Type B pancreatic cell (in vitro differentiated cells): Measurements from ENCODE around the gene PNPLA1. TPM values are rescaled to one million over a fixed set of nuclear protein-coding genes. Genes with fewer than 3 reads are reported as not detected.

Experiments
- DNase-seq: peaks from one replicate; pipeline ENCODE4 v3.0.0; 2021; ENCODE audit warnings: mixed read lengths; ENCODE audit not compliant: unreplicated experiment; ENCODE audit errors: extremely low spot score
- H3K27ac Mint-ChIP-seq: 2 replicates; pipeline ENCODE4 v1.8.0; 2021; ENCODE audit warnings: mild to moderate bottlenecking, mixed read lengths
- H3K27me3 Mint-ChIP-seq: 2 replicates; pipeline ENCODE4 v1.8.0; 2021; ENCODE audit warnings: mixed read lengths
- H3K36me3 Mint-ChIP-seq: 2 replicates; pipeline ENCODE4 v1.8.0; 2021; ENCODE audit warnings: mixed read lengths
- H3K4me1 Mint-ChIP-seq: one replicate; pipeline ENCODE4 v1.8.0; 2021; ENCODE audit warnings: mixed read lengths; ENCODE audit not compliant: unreplicated experiment
- H3K4me3 Mint-ChIP-seq: 2 replicates; pipeline ENCODE4 v1.8.0; 2021; ENCODE audit warnings: mild to moderate bottlenecking, mixed read lengths
- H3K9me3 Mint-ChIP-seq: 2 replicates; pipeline ENCODE4 v1.8.0; 2021; ENCODE audit warnings: mixed read lengths
- total RNA-seq: library from RNA; stranded (reverse); gene quantifications from 2 replicates; pipeline ENCODE4 v1.2.1, GENCODE V29; 2021; ENCODE audit warnings: low replicate concordance
- TF ChIP-seq, protein P1 (sequence below): fragments of 200-600 bp; sonication (generic); conservative IDR thresholded peaks from 2 replicates; pipeline ENCODE4 v1.5.0; 2021; ENCODE audit warnings: antibody characterized with exemption, mild to moderate bottlenecking

PNPLA1 gene
- total RNA-seq, 1 donor from 2014 or later: 0.12 TPM

GRCh38 chr6:36247693-36248092 is 22.2 kb upstream of the PNPLA1 start:
- Mint-ChIP-seq H3K4me1 (peaks cover 41% of the 10 kb centered on the region), H3K9me3 (no peaks in the 10 kb centered on the region), H3K27me3 (no peaks in the 10 kb centered on the region), H3K4me3 (no peak overlapping the region), H3K27ac (no peak overlapping the region), H3K36me3 (no peaks in the 10 kb centered on the region)
- TF ChIP-seq, protein P1, sequence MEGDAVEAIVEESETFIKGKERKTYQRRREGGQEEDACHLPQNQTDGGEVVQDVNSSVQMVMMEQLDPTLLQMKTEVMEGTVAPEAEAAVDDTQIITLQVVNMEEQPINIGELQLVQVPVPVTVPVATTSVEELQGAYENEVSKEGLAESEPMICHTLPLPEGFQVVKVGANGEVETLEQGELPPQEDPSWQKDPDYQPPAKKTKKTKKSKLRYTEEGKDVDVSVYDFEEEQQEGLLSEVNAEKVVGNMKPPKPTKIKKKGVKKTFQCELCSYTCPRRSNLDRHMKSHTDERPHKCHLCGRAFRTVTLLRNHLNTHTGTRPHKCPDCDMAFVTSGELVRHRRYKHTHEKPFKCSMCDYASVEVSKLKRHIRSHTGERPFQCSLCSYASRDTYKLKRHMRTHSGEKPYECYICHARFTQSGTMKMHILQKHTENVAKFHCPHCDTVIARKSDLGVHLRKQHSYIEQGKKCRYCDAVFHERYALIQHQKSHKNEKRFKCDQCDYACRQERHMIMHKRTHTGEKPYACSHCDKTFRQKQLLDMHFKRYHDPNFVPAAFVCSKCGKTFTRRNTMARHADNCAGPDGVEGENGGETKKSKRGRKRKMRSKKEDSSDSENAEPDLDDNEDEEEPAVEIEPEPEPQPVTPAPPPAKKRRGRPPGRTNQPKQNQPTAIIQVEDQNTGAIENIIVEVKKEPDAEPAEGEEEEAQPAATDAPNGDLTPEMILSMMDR: no peak
- DNase-seq: no peak

GRCh38 chr6:36248980-36249379 is 20.9 kb upstream of the PNPLA1 start:
- no peak for DNase-seq
- no peak overlapping the region for H3K27ac Mint-ChIP-seq

DNA sequence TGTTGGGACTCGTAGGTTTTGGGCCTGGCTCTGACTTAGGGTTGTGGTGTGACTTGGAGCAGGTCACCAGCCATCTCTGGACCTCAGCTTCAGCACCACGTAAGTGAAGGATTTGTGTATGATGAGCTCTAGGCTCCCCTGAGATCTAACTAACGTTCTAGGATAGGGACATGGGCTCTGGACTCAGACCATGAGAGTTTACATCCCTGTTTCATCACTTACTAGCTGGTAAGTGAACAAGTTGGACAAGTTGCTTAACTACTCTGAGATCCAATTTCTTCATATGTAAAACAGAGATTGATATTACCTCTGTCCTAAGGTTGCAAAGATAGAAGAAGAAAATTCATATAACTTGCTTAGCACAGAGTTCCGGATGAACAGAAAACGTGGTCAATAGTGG is 20.3 kb upstream of the PNPLA1 start:
- Mint-ChIP-seq H3K4me1 (peaks cover 27% of the 10 kb centered on the region), H3K27ac (no peak overlapping the region), H3K36me3 (no peaks in the 10 kb centered on the region), H3K9me3 (no peaks in the 10 kb centered on the region), H3K27me3 (no peaks in the 10 kb centered on the region), H3K4me3 (no peak overlapping the region)
- TF ChIP-seq, protein P1: no peak
- no peak for DNase-seq

More at GRCh38 chr6:36248980-36249379, 20.9 kb upstream of the PNPLA1 start:
- Mint-ChIP-seq H3K27me3 (no peaks in the 10 kb centered on the region), H3K4me3 (no peak overlapping the region), H3K4me1 (peaks cover 32% of the 10 kb centered on the region), H3K36me3 (no peaks in the 10 kb centered on the region), H3K9me3 (no peaks in the 10 kb centered on the region)
- TF ChIP-seq, protein P1: no peak

DNA sequence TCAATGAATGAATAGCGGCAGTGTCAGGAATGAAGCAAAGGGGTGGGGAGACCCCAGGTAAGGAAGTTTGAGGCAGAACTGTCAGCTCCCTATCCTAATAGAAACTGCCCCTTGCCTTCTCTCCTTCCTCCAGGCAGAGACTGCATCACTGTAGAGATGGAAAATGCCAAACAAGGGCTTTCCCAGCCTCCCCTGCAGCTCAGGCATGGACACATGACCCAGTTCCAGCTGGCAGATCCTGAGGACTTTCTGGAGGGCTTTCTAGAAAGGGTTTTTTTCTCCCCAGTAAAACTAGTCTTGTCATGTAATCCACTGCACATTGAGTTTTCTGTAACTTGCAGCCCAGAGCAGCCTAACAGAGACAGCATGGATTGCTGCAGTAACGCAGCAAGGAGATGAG is 17.9 kb upstream of the PNPLA1 start:
- H3K9me3 Mint-ChIP-seq: no peaks in the 10 kb centered on the region
- no peak overlapping the region for H3K27ac Mint-ChIP-seq
- H3K27me3 Mint-ChIP-seq: no peaks in the 10 kb centered on the region
- H3K4me1 Mint-ChIP-seq: peaks cover 4% of the 10 kb centered on the region
- TF ChIP-seq, protein P1: no peak
- H3K4me3 Mint-ChIP-seq: no peak overlapping the region
- H3K36me3 Mint-ChIP-seq: no peaks in the 10 kb centered on the region
- DNase-seq: no peak

- H3K27me3 Mint-ChIP-seq: peaks cover 3% of the 10 kb centered on the region
- no peaks in the 10 kb centered on the region for H3K36me3 Mint-ChIP-seq
- DNase-seq: no peak
- no peak overlapping the region for H3K27ac Mint-ChIP-seq
- H3K9me3 Mint-ChIP-seq: no peaks in the 10 kb centered on the region
- H3K4me1 Mint-ChIP-seq: peaks cover 6% of the 10 kb centered on the region
- no peak overlapping the region for H3K4me3 Mint-ChIP-seq
- TF ChIP-seq, protein P1: no peak
Observed at GRCh38 chr6:36263390-36264000, 6.4 kb upstream of the PNPLA1 start.

- H3K9me3 Mint-ChIP-seq: no peaks in the 10 kb centered on the region
- H3K36me3 Mint-ChIP-seq: no peaks in the 10 kb centered on the region
- H3K27ac Mint-ChIP-seq: no peak overlapping the region
- no peak for DNase-seq
- H3K27me3 Mint-ChIP-seq: peaks cover 3% of the 10 kb centered on the region
- no peak overlapping the region for H3K4me3 Mint-ChIP-seq
- TF ChIP-seq, protein P1: no peak
- H3K4me1 Mint-ChIP-seq: peaks cover 16% of the 10 kb centered on the region
Observed at GRCh38 chr6:36265744-36266143, 4.1 kb upstream of the PNPLA1 start.
